Measurements from ENCODE around the gene RCOR1.

- TF ChIP-seq POLR2A (IDR thresholded peaks at IDR 0.05): no peak
- no peak for TF ChIP-seq CTCF (IDR thresholded peaks at IDR 0.05)
- TF ChIP-seq EP300 (IDR thresholded peaks at IDR 0.05): no peak
- no peak for TF ChIP-seq POLR2AphosphoS5 (IDR thresholded peaks at IDR 0.05)
Observed at GRCh38 chr14:102731871-102732800, 139.7 kb downstream of the RCOR1 start.
